ENCODE data around the gene SLC9A6.

Gene SLC9A6

GRCh38 chrX:135985157-135985972, at the start of gene SLC9A6:
TSS of gene SLC9A6 (plus strand) at chrX:135985435. CDS start at chrX:135985659, 224 bp downstream.
- no peak for TF ChIP-seq CTCF (IDR thresholded peaks at IDR 0.05; ENCODE audit: extremely low read depth, missing control alignments)
- DNase-seq (ENCODE audit: low spot score), result peak; percentile 86

GRCh38 chrX:135944486-135944885, 40.7 kb upstream of the SLC9A6 start:
- no peak for DNase-seq (ENCODE audit: low spot score)

GRCh38 chrX:135951291-135951690, 33.9 kb upstream of the SLC9A6 start:
- no peak for TF ChIP-seq CTCF (IDR thresholded peaks at IDR 0.05; ENCODE audit: extremely low read depth, missing control alignments)
- DNase-seq (ENCODE audit: low spot score), result no peak

More at GRCh38 chrX:135944486-135944885, 40.7 kb upstream of the SLC9A6 start:
- no peak for TF ChIP-seq CTCF (IDR thresholded peaks at IDR 0.05; ENCODE audit: extremely low read depth, missing control alignments)

- DNase-seq (ENCODE audit: low spot score), result no peak
- no peak for TF ChIP-seq CTCF (IDR thresholded peaks at IDR 0.05; ENCODE audit: extremely low read depth, missing control alignments)
These were observed 12.1 kb upstream of the SLC9A6 start for GRCh38 chrX:135973025-135973547.

GRCh38 chrX:135973548-135974278, 11.5 kb upstream of the SLC9A6 start, which contains the start of gene MMGT1:
TSS of gene MMGT1 (minus strand) at chrX:135973988. CDS start at chrX:135973675, 313 bp downstream.
- no peak for TF ChIP-seq CTCF (IDR thresholded peaks at IDR 0.05; ENCODE audit: extremely low read depth, missing control alignments)
- peak; percentile 89 for DNase-seq (ENCODE audit: low spot score)

- peak; percentile 88 for DNase-seq (ENCODE audit: low spot score)
- TF ChIP-seq CTCF (IDR thresholded peaks at IDR 0.05; ENCODE audit: extremely low read depth, missing control alignments), result no peak
These were observed 10.9 kb upstream of the SLC9A6 start for GRCh38 chrX:135974279-135974856.

All from GM20000 (cell line).